Measurements from ENCODE around the gene PDK1. TPM values are rescaled to one million over a fixed set of nuclear protein-coding genes. Genes with fewer than 3 reads are reported as not detected.

PDK1 gene
- polyA plus RNA-seq, 3 donors, result 5.4 to 10.3 (median 9.7) TPM

GRCh38 chr2:172512810-172513523 is 42.9 kb upstream of the PDK1 start:
- Histone ChIP-seq H3K79me2 (ENCODE audit: insufficient read depth, low read length) (no peaks in the 10 kb centered on the region), H3K9ac (ENCODE audit: insufficient read depth, low read length, poor library complexity, severe bottlenecking) (no peak overlapping the region), H3K36me3 (replicated peaks in 1 of 2; ENCODE audit: control insufficient read depth in 1 of 2, insufficient read depth in 2 of 2, low read length in 2 of 2) (no peaks in the 10 kb centered on the region), H3K4me1 (ENCODE audit: control insufficient read depth in 1 of 2, insufficient read depth in 2 of 2, low read length in 2 of 2) (peaks cover 24 to 48% of the 10 kb centered on the region in 2 donors), H2AFZ (ENCODE audit: insufficient read depth, low read depth, low read length, poor library complexity, severe bottlenecking) (no peak overlapping the region), H3K9me3 (replicated peaks in 1 of 2; ENCODE audit: control insufficient read depth in 1 of 2, insufficient read depth in 1 of 2, low read length in 2 of 2) (peaks cover 10 to 25% of the 10 kb centered on the region in 2 donors), H3K4me3 (replicated peaks in 1 of 3; ENCODE audit: low read depth in 2 of 3, low read length in 3 of 3) (no peak overlapping the region), H4K20me1 (ENCODE audit: insufficient read depth, low read length) (no peaks in the 10 kb centered on the region), H3K4me2 (replicated peaks; ENCODE audit: extremely low read depth, low read length, poor library complexity, severe bottlenecking) (no peak overlapping the region), H3K27ac (ENCODE audit: low read depth in 1 of 2, low read length in 2 of 2) (peak overlapping the region in 1 of 2 donors; percentile 83), H3K27me3 (ENCODE audit: control insufficient read depth in 2 of 2, insufficient read depth in 2 of 2, low read length in 2 of 2) (no peaks in the 10 kb centered on the region)
- WGBS (ENCODE audit: insufficient coverage), result 97% methylated on average over 4 of the region's 5 CpGs
- DNase-seq, result no peak
- intact Hi-C loops (cut with micrococcal nuclease), result no loop called here
- no peak for TF ChIP-seq CTCF (IDR thresholded peaks at IDR 0.05)
- Mint-ChIP-seq H3K36me3 (peaks cover 3 to 6% of the 10 kb centered on the region in 2 donors), H3K4me3 (no peak overlapping the region), H3K4me1 (peaks cover 40% of the 10 kb centered on the region), H3K27ac (peak overlapping the region in 6 of 7 donors; percentile 65 to 97 (median 93)), H3K9me3 (peaks cover 15 to 29% (median 21%) of the 10 kb centered on the region in 7 donors), H3K27me3 (ENCODE audit: low read depth in 3 of 3) (peaks cover 0 to 2% (median 0%) of the 10 kb centered on the region in 3 donors)

- H3K27me3 ChIP-seq (ENCODE audit: control insufficient read depth in 2 of 2, insufficient read depth in 2 of 2, low read length in 2 of 2), result no peaks in the 10 kb centered on the region
- DNase-seq, result peak in 1 of 3 donors; percentile 4
- H3K9me3 ChIP-seq (replicated peaks in 1 of 2; ENCODE audit: control insufficient read depth in 1 of 2, insufficient read depth in 1 of 2, low read length in 2 of 2), result peaks cover 10 to 25% of the 10 kb centered on the region in 2 donors
- Mint-ChIP-seq H3K4me3 (no peak overlapping the region), H3K4me1 (peaks cover 40% of the 10 kb centered on the region), H3K36me3 (peaks cover 3 to 6% of the 10 kb centered on the region in 2 donors), H3K27ac (peak overlapping the region; percentile 65 to 97 (median 93)), H3K27me3 (ENCODE audit: low read depth in 3 of 3) (peaks cover 0 to 2% (median 0%) of the 10 kb centered on the region in 3 donors), H3K9me3 (peaks cover 18 to 29% (median 21%) of the 10 kb centered on the region in 7 donors)
- H3K4me3 ChIP-seq (replicated peaks in 1 of 3; ENCODE audit: low read depth in 2 of 3, low read length in 3 of 3), result peak overlapping the region in 1 of 3 experiments; percentile 67
- H4K20me1 ChIP-seq (ENCODE audit: insufficient read depth, low read length), result no peaks in the 10 kb centered on the region
- TF ChIP-seq CTCF (IDR thresholded peaks at IDR 0.05), result no peak
- H2AFZ ChIP-seq (ENCODE audit: insufficient read depth, low read depth, low read length, poor library complexity, severe bottlenecking), result no peak overlapping the region
- H3K4me1 ChIP-seq (ENCODE audit: control insufficient read depth in 1 of 2, insufficient read depth in 2 of 2, low read length in 2 of 2), result peaks cover 24 to 48% of the 10 kb centered on the region in 2 donors
- H3K79me2 ChIP-seq (ENCODE audit: insufficient read depth, low read length), result no peaks in the 10 kb centered on the region
- H3K4me2 ChIP-seq (replicated peaks; ENCODE audit: extremely low read depth, low read length, poor library complexity, severe bottlenecking), result peak overlapping the region; percentile 72
- H3K36me3 ChIP-seq (replicated peaks in 1 of 2; ENCODE audit: control insufficient read depth in 1 of 2, insufficient read depth in 2 of 2, low read length in 2 of 2), result no peaks in the 10 kb centered on the region
- intact Hi-C loops (cut with micrococcal nuclease), result no loop called here
- H3K27ac ChIP-seq (ENCODE audit: low read depth in 1 of 2, low read length in 2 of 2), result peak overlapping the region in 1 of 2 donors; percentile 83
- no peak overlapping the region for H3K9ac ChIP-seq (ENCODE audit: insufficient read depth, low read length, poor library complexity, severe bottlenecking)
- WGBS (ENCODE audit: insufficient coverage), result 96% methylated on average over 4 of the region's 6 CpGs
Observed at GRCh38 chr2:172513524-172513900, 42.4 kb upstream of the PDK1 start.

Data from CD14-positive monocyte (primary cell).